22Rv1 (cell line): ENCODE results near the gene NUP205.

Experiments used
- ZFX ChIP-seq: fragments of 450-650 bp; IDR thresholded peaks from 2 replicates; pipeline ENCODE4 v1.6.1; 2017; ENCODE audit warnings: antibody characterized with exemption, borderline replicate concordance
- TF ChIP-seq, protein P1 (sequence below): fragments of 450-650 bp; IDR thresholded peaks from 2 replicates; pipeline ENCODE4 v1.5.1; 2017; ENCODE audit warnings: mild to moderate bottlenecking

DNA sequence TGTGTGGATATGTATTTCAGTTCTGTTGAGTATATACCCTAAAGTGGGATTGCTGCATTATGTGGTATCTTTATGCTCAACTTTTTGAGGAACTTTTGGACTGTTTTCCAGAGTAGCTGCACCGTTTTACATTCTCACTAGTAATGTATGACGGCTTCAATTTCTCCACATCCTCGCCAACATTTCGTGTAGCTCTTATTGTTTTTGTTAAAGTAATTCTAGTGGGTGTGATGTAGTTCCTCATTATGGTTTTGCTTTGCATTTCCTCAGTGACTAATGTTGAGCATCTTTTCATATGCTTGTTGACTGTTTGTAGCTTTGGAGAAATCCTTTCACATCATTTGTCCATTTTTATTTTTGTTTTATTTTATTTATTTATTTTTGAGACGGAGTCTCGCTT, 109.1 kb downstream of the NUP205 start:
- TF ChIP-seq, protein P1, sequence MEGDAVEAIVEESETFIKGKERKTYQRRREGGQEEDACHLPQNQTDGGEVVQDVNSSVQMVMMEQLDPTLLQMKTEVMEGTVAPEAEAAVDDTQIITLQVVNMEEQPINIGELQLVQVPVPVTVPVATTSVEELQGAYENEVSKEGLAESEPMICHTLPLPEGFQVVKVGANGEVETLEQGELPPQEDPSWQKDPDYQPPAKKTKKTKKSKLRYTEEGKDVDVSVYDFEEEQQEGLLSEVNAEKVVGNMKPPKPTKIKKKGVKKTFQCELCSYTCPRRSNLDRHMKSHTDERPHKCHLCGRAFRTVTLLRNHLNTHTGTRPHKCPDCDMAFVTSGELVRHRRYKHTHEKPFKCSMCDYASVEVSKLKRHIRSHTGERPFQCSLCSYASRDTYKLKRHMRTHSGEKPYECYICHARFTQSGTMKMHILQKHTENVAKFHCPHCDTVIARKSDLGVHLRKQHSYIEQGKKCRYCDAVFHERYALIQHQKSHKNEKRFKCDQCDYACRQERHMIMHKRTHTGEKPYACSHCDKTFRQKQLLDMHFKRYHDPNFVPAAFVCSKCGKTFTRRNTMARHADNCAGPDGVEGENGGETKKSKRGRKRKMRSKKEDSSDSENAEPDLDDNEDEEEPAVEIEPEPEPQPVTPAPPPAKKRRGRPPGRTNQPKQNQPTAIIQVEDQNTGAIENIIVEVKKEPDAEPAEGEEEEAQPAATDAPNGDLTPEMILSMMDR, result no peak
- TF ChIP-seq ZFX, result no peak
